H54 (cell line): Measurements from ENCODE around the gene SLC2A13.
"Not testable (repeated sequence)": the region's sequence is repeated elsewhere in the genome, so short reads cannot be mapped to it uniquely, and the experiment has no call there.

Experiments
- DNase-seq: peaks from one replicate; pipeline ENCODE4 v3.0.0; 2011; ENCODE audit warnings: low spot score, mixed read lengths; ENCODE audit not compliant: insufficient read length
- FAIRE-seq: peaks from 3 replicates; lab custom pipeline; 2011; peaks lifted over from hg19 to GRCh38; lab: Jason Lieb, UNC
- POLR2A ChIP-seq: IDR thresholded peaks from 2 replicates; pipeline ENCODE4 v1.6.1; 2011; ENCODE audit warnings: low read depth, mild to moderate bottlenecking, low read length

SLC2A13 gene

DNA sequence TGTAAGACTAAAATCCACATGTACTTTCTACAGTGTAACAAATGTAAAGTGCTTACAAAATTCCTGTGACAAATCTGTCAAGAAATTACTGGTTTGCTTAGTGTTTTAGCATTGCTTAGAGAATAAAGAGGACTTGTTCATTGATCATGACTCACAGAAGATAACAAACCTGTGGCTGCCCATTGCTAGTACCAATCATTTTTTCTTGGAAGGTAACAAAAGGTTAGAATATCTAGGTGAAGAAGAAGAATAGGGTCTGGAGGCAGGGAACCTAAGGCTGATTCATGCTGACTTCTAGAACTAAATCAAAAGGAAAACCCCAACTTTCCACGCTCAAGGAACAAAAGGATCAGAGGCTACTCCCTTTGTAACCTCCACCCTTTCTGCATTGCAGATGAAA, 253.5 kb downstream of the SLC2A13 start:
- FAIRE-seq (no peak), DNase-seq (no peak)
- no peak for TF ChIP-seq POLR2A

DNA sequence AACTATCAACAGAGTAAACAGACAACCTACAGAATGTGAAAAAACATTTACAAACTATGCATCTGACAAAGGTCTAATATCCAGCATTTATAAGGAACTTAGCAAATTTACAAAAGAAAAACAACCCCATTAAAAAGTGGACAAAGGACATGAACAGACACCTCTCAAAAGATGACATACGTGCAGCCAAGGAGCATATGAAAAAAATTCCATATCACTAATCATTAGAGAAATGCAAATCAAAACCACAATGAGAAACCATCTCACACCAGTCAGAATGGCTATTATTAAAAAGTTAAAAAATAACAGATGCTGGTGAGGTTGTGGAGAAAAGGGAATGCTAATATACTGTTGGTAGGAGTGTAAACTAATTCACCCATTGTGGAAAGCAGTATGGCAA, 257.7 kb downstream of the SLC2A13 start:
- not testable (repeated sequence) for FAIRE-seq, DNase-seq

DNA sequence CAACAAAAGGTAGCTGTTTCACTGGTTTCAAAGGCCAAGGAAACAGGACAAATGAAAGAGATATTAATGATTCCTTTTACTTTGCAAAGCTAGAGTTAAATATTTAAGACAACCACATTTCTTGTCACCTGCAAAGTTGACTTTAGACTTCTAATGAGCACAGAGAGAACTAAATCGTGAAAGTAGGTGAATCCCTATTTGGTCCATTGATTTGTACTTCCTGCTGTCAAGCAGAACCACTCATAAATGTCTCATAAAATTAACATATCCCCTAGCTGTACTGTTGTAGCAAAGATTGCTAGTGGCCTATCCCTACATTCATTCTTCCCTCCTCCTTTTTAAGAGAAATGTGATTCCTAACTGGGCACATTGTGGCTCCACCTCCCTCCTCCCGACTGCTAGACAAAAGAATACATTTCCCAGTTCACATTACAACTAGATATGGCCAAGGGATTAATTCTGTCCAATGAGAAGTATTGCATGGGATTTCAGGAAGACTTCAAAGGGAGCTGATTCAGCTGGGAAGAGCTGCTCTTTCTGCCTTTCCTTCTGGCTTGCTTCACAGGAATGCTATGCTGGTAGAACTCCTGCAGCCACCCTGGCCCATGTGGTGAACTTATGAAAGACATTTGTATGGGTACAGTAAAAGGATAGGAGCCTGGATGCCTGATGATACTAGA, 258.8 kb downstream of the SLC2A13 start:
- peak; percentile 27 for FAIRE-seq
- no peak for TF ChIP-seq POLR2A
- no peak for DNase-seq

GRCh38 chr12:39846304-39846703, 259.6 kb downstream of the SLC2A13 start:
- TF ChIP-seq POLR2A: no peak
- DNase-seq (no peak), FAIRE-seq (no peak)

GRCh38 chr12:39840422-39840821, 265.5 kb downstream of the SLC2A13 start:
- FAIRE-seq: no peak
- DNase-seq: no peak
- no peak for TF ChIP-seq POLR2A

GRCh38 chr12:39839072-39839471, 266.8 kb downstream of the SLC2A13 start:
- FAIRE-seq (no peak), DNase-seq (no peak)
- TF ChIP-seq POLR2A: no peak

GRCh38 chr12:39835517-39836489, 270.1 kb downstream of the SLC2A13 start:
- FAIRE-seq: no peak
- DNase-seq: no peak
- no peak for TF ChIP-seq POLR2A

DNA sequence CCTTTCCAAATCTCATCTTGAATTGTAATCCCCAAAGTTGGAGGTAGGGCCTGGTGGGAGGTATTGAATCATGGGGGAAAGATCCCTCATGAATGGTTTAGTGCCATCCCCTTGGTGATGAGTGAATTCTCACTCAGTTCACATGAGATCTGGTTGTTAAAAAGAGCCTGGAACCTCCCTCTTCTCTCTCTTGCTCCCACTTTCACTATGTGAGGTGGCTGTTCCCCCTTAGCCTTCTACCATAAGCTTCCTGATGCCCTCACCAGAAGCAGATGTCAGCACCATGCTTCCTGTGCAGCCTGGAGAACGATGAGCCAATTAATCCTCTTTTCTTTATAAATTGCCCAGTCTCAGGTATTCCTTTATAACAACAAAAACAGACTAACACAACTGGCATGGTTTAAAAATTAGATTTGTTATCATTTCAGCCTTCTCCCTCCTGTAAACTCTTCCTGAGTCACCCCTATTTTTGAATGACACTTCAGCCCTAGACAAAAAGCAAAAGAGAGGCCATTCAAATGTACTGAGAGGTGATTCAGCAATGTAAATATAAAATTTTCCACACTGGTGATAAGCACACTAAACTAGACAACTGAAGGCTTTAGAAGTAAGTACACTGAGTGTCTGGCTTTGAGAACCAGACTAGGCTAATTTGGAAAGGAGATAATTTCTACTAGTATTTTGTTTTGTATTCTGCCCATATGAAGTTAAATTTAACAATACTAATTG, 274.1 kb downstream of the SLC2A13 start:
- DNase-seq (no peak), FAIRE-seq (no peak)
- no peak for TF ChIP-seq POLR2A

DNA sequence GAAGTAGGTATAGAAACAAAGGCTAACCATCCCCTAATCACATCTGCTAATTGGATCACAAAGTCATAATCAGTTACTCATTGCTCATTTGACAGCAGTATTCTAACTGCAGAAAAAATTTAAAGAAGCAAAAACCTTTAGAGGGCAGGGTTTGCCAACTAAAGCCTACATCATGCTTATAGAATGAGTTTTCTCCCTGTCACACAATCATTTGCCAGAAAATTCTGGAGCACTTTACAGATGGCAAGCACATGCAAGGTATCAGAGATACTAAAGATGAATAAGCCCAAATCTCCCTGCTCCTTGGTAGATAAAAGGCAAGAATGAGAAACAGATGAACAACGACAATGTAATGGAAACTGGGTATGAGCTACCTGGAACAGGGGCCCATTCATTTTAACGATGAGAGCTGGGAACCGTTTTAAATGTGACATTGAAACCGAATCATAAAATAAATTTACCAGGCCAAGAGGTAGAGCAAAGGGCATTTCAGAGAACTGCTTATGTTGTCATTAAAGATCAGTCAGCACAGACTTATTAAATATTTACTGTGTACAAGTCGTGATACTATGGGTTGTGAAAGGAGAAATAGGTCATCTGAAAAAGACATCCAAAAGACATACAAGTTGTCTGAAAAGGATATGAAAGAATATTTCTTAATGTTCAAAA, 274.9 kb downstream of the SLC2A13 start:
- FAIRE-seq (no peak), DNase-seq (no peak)
- no peak for TF ChIP-seq POLR2A

DNA sequence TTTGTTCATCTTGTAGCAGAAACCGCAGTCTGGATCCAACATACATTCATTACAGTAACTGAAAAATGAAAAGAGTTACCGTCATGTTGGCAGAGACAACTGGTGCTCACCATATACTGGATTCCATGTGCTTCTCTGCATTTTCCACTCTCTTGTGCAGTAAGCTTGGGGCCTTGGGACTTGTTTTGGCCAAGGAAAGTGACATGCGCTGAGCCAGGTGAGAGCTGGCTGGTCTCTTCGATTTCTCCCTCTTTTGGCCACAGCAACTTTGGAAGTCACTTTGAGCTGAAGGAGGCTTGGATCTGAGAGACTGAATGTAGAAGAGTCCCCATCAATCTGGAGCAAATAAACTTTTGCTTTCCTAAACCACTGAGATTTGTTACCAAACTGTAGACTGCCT, 275.7 kb downstream of the SLC2A13 start:
- TF ChIP-seq POLR2A: no peak
- FAIRE-seq: no peak
- DNase-seq: no peak

DNA sequence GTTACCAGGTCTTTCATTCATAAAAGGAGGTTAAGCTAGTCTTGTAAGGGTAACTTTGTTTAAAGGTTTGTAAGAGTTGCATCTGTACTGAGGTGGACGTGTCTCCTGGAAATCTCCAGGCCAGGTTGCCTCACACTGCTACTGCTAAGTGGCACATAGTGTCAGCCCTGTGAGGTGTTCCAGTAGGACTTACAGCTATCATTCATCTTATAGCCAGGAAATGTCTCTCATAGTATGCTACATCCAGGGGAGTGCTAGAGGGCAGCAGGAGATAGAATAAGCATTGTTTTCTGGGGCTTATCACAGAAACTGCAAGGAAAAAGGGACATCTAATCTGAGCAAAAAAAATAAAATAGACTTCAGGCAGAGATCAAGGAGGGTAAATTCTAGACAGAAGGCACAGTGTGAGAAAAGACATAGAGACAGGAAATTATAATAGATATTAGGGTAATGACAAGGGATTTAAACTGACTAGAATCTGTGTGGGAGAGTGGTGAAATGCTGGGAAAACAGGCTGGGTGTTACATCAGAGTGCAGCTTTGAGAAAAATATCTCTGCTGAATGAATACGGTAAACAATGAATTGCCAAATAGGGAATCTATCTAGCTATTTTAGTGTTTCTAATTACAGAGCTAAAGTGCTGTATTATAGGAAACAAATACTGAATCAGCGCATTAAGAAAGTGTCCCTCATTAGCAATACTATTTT, 281.2 kb downstream of the SLC2A13 start:
- no peak for FAIRE-seq
- no peak for TF ChIP-seq POLR2A
- DNase-seq: no peak

DNA sequence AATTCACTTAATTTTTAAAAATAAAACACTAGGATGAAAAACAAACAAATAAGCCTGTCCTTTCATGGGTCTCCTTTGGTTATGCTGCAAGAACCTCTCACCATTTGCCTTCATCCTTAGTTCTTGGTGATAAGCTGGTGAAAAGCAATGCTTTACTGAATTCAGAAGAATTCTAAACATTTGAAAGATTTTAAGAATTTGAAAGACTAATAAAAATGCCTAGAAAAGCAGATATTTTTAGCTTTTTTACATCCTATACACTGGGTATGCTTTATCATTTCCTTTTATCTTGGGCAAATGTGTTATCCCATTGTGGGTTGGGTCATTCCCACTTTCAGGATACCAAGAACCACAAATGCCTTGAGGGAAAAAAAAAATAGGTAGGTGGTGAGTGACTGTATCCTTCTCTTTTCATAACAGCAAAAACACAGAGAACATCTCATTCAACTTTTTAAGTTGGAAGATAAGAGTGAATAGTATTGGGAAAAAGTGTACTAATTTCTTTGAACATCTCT, 289.2 kb downstream of the SLC2A13 start:
- DNase-seq (no peak), FAIRE-seq (no peak)
- no peak for TF ChIP-seq POLR2A

DNA sequence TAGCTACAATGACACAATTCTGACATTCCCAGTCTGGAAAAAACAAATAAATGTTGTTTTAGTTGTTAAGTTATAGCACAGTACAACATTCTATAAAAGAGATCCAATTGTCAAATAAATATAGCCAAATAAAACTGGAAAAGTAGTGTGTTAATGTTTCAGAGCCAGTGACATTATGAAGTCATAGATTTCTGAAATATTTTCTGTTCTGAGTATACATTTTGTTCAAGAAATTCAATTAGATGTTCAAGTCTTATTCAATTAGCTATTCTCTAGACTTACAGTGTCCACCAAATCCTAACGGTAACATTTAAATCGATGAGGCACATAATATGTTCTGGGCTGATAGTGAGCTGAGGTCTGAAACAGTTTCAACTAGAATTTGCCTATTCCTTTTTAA, 290.1 kb downstream of the SLC2A13 start:
- no peak for FAIRE-seq
- no peak for DNase-seq
- no peak for TF ChIP-seq POLR2A
